ENCODE measurements around the gene CEP104. TPM values are rescaled to one million over a fixed set of nuclear protein-coding genes. Genes with fewer than 3 reads are reported as not detected.

The CEP104 gene
- total and polyA plus RNA-seq, 10 of the 15 experiments (the other 5 are each of a cell fraction or from before 2014, with no cell fraction given), result 7.2 to 34.8 (median 19.3) TPM

GRCh38 chr1:3889936-3890335, 32.9 kb upstream of the CEP104 start:
- peaks cover 11 to 22% of the 10 kb centered on the region in 2 experiments for H3K36me3 ChIP-seq (ENCODE audit: control insufficient read depth in 2 of 2, insufficient read depth in 2 of 2, low read length in 1 of 2)
- in situ Hi-C loops (cut with MboI), result no loop called here
- H3K4me1 ChIP-seq (ENCODE audit: control insufficient read depth, insufficient read depth, low read length), result peaks cover 16% of the 10 kb centered on the region
- H2AFZ ChIP-seq (ENCODE audit: control insufficient read depth, low read depth, low read length), result no peak overlapping the region
- H3K27ac ChIP-seq (ENCODE audit: control insufficient read depth, insufficient read depth), result no peak overlapping the region
- no peak overlapping the region for H3K4me2 ChIP-seq (ENCODE audit: control insufficient read depth, insufficient read depth)
- no peaks in the 10 kb centered on the region for H3K27me3 ChIP-seq (replicated peaks in 1 of 2; ENCODE audit: control insufficient read depth in 2 of 2, insufficient read depth in 2 of 2, low read length in 1 of 2)
- no peaks in the 10 kb centered on the region for H4K20me1 ChIP-seq (ENCODE audit: control insufficient read depth, insufficient read depth)
- no TSS peak for BruUV-seq (replicated peaks)
- POLR2A ChIA-PET, result no interaction called here
- TF ChIP-seq MTA3 (IDR thresholded peaks at IDR 0.05; ENCODE audit: borderline replicate concordance, low read length) (no peak), ETV6 (conservative IDR thresholded peaks at IDR 0.05 in 1 of 2, IDR thresholded peaks at IDR 0.05 in 1 of 2; ENCODE audit: borderline replicate concordance in 1 of 2, low read depth in 1 of 2) (no peak), MLLT1 (IDR thresholded peaks at IDR 0.05) (no peak), ESRRA (IDR thresholded peaks at IDR 0.05; ENCODE audit: low read length) (no peak), MEF2A (IDR thresholded peaks at IDR 0.05; ENCODE audit: insufficient read depth, low read depth, low read length) (no peak), RAD21 (IDR thresholded peaks at IDR 0.05; ENCODE audit: insufficient read depth, low read depth, low read length) (no peak), GATAD2B (conservative IDR thresholded peaks at IDR 0.05; ENCODE audit: low read depth) (no peak), SIX5 (IDR thresholded peaks at IDR 0.05; ENCODE audit: low read depth, low read length, severe bottlenecking) (no peak)
- no peaks in the 10 kb centered on the region for H3K9me3 ChIP-seq (replicated peaks; ENCODE audit: control insufficient read depth, insufficient read depth, low read length)
- FAIRE-seq (no peak), ATAC-seq (no peak), DNase-seq (ENCODE audit: low read depth, low spot score) (no peak)
- CTCF ChIA-PET, result no interaction called here
- H3K4me3 ChIP-seq, result no peak overlapping the region
- WGBS (ENCODE audit: insufficient coverage, insufficient replicate concordance, low lambda C conversion rate, missing lambda C conversion rate), result 98% methylated on average over 14 of the region's 14 CpGs
- H3K9ac ChIP-seq (ENCODE audit: control insufficient read depth, insufficient read depth, low read length), result no peak overlapping the region
- intact Hi-C loops (cut with micrococcal nuclease; ENCODE audit: unreplicated experiment), result no loop called here
- H3K79me2 ChIP-seq (ENCODE audit: control insufficient read depth, insufficient read depth, low read length), result peaks cover 3% of the 10 kb centered on the region
- SMC1A ChIA-PET (ENCODE audit: uncharacterized antibody, unreplicated experiment), result no interaction called here
- RAD21 ChIA-PET (ENCODE audit: unreplicated experiment), result no interaction called here
